H1 (cell line): Measurements from ENCODE around the gene HTRA2.

Source experiments
- GABPA ChIP-seq: IDR thresholded peaks from 2 replicates; pipeline ENCODE4 v1.6.1; 2011; ENCODE audit warnings: mild to moderate bottlenecking, low read length, moderate library complexity, borderline replicate concordance; ENCODE audit not compliant: insufficient read depth
- JUND ChIP-seq: IDR thresholded peaks from 2 replicates; pipeline ENCODE4 v1.6.1; 2011; ENCODE audit warnings: mild to moderate bottlenecking, improper control_type of control experiment, low read length
- NRF1 ChIP-seq: IDR thresholded peaks from 2 replicates; pipeline ENCODE4 v1.6.1; 2011; ENCODE audit warnings: mild to moderate bottlenecking, low read depth, low read length, improper control_type of control experiment
- POLR2A ChIP-seq, 2 experiments: IDR thresholded peaks; 1 replicate in 1 of 2; 2 replicates in 1 of 2; pipeline ENCODE4 v1.6.1; 2011; ENCODE audit warnings: low read depth in 2 of 2, low read length in 2 of 2, mild to moderate bottlenecking in 2 of 2; ENCODE audit errors: control extremely low read depth in 1 of 2
- RAD21 ChIP-seq, 2 experiments: IDR thresholded peaks in 1 of 2; conservative IDR thresholded peaks in 1 of 2; 2 replicates each; pipeline ENCODE4 v1.6.1; 2011; ENCODE audit warnings: low read depth in 2 of 2, low read length in 2 of 2, improper control_type of control experiment in 1 of 2, inconsistent platforms in 1 of 2, mild to moderate bottlenecking in 1 of 2, moderate library complexity in 1 of 2
- RBBP5 ChIP-seq: IDR thresholded peaks from 2 replicates; pipeline ENCODE4 v1.7.1; 2012; ENCODE audit warnings: low read depth, mild to moderate bottlenecking, inconsistent platforms, low read length, moderate library complexity, borderline replicate concordance
- RFX5 ChIP-seq: IDR thresholded peaks from 2 replicates; pipeline ENCODE4 v1.6.1; 2011; ENCODE audit warnings: low read depth, low read length, improper control_type of control experiment, borderline replicate concordance
- USF2 ChIP-seq: IDR thresholded peaks from 2 replicates; pipeline ENCODE4 v1.6.1; 2011; ENCODE audit warnings: low read length, improper control_type of control experiment
- TF ChIP-seq, protein P1 (sequence below), 3 experiments: IDR thresholded peaks; 1 replicate in 2 of 3; 2 replicates in 1 of 3; pipeline versions ENCODE4 v1.5.1 to v1.6.1; 2011; ENCODE audit warnings: low read length in 3 of 3, mild to moderate bottlenecking in 3 of 3, inconsistent platforms in 2 of 3, low read depth in 1 of 3, moderate library complexity in 1 of 3; ENCODE audit not compliant: insufficient read depth in 1 of 3; ENCODE audit errors: control extremely low read depth in 1 of 3

- TF ChIP-seq, protein P1, sequence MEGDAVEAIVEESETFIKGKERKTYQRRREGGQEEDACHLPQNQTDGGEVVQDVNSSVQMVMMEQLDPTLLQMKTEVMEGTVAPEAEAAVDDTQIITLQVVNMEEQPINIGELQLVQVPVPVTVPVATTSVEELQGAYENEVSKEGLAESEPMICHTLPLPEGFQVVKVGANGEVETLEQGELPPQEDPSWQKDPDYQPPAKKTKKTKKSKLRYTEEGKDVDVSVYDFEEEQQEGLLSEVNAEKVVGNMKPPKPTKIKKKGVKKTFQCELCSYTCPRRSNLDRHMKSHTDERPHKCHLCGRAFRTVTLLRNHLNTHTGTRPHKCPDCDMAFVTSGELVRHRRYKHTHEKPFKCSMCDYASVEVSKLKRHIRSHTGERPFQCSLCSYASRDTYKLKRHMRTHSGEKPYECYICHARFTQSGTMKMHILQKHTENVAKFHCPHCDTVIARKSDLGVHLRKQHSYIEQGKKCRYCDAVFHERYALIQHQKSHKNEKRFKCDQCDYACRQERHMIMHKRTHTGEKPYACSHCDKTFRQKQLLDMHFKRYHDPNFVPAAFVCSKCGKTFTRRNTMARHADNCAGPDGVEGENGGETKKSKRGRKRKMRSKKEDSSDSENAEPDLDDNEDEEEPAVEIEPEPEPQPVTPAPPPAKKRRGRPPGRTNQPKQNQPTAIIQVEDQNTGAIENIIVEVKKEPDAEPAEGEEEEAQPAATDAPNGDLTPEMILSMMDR (IDR thresholded peaks at IDR 0.05; ENCODE audit: control extremely low read depth in 1 of 3, insufficient read depth in 1 of 3, low read depth in 1 of 3, low read length in 3 of 3), result no peak
- TF ChIP-seq JUND, result no peak
- no peak for TF ChIP-seq POLR2A (IDR thresholded peaks at IDR 0.05; ENCODE audit: control extremely low read depth in 1 of 2, low read depth in 2 of 2, low read length in 2 of 2)
- TF ChIP-seq NRF1, result no peak
- TF ChIP-seq RAD21 (IDR thresholded peaks at IDR 0.05 in 1 of 2, conservative IDR thresholded peaks at IDR 0.05 in 1 of 2; ENCODE audit: low read depth in 2 of 2, low read length in 2 of 2), result no peak
- no peak for TF ChIP-seq RFX5
- no peak for TF ChIP-seq RBBP5
- TF ChIP-seq USF2, result no peak
- TF ChIP-seq GABPA, result no peak
Measured at GRCh38 chr2:74556831-74557370, 27.2 kb downstream of the HTRA2 start.
